HEK293 (cell line): ENCODE data around the gene UPB1.

Experiments
- CTCF ChIA-PET: fragments of 350-600 bp; formaldehyde crosslinking; extraction: SDS; loops from one replicate; lab custom pipeline; 2021; ENCODE audit warnings: antibody characterized with exemption; lab: Yijun Ruan, JAX
- POLR2A ChIA-PET: fragments of 300-600 bp; formaldehyde crosslinking; extraction: SDS; loops from one replicate; lab custom pipeline; 2020; ENCODE audit warnings: antibody characterized with exemption, inconsistent platforms; lab: Yijun Ruan, JAX
- H3K27ac ChIP-seq: fragments of 200-500 bp; sonication (Bioruptor generic); 2 replicates; pipeline ENCODE4 v1.5.1; 2014; ENCODE audit warnings: low read depth, low read length, control low read depth, inconsistent platforms; ENCODE audit errors: extremely low read depth
- H3K36me3 ChIP-seq, 2 experiments: fragments of 200-500 bp in 1 of 2; sonication (Bioruptor generic) in 1 of 2; 1 replicate in 1 of 2; 2 replicates in 1 of 2; pipeline ENCODE4 v1.5.1; 2014 to 2017; ENCODE audit warnings: inconsistent platforms in 2 of 2, low read length in 2 of 2; ENCODE audit not compliant: control insufficient read depth in 2 of 2, insufficient read depth in 1 of 2
- H3K4me1 ChIP-seq: fragments of 200-500 bp; sonication (Bioruptor generic); 2 replicates; pipeline ENCODE4 v1.5.1; 2014; ENCODE audit warnings: mild to moderate bottlenecking, low read length, inconsistent platforms; ENCODE audit not compliant: control insufficient read depth, insufficient read depth
- H3K4me3 ChIP-seq: 2 replicates; pipeline ENCODE4 v1.5.1; 2011; ENCODE audit warnings: low read depth, mild to moderate bottlenecking, control low read depth, low read length, moderate library complexity
- H3K9me3 ChIP-seq: fragments of 200-500 bp; sonication (Bioruptor generic); 2 replicates; pipeline ENCODE4 v1.5.1; 2014; ENCODE audit warnings: low read depth, low read length, inconsistent platforms; ENCODE audit not compliant: control insufficient read depth, insufficient read depth
- AEBP2 ChIP-seq: fragments of 450-650 bp; formaldehyde crosslinking; IDR thresholded peaks from 2 replicates; pipeline ENCODE4 v1.5.1; 2016; ENCODE audit warnings: missing biosample characterization, missing genetic modification characterization, borderline replicate concordance
- GLIS1 ChIP-seq: fragments of 450-650 bp; formaldehyde crosslinking; IDR thresholded peaks from 2 replicates; pipeline ENCODE4 v1.5.1; 2016; ENCODE audit warnings: missing biosample characterization, missing genetic modification characterization
- KLF17 ChIP-seq: fragments of 450-650 bp; formaldehyde crosslinking; IDR thresholded peaks from 2 replicates; pipeline ENCODE4 v1.5.1; 2016; ENCODE audit warnings: missing biosample characterization, missing genetic modification characterization
- SP7 ChIP-seq: fragments of 450-650 bp; formaldehyde crosslinking; IDR thresholded peaks from 2 replicates; pipeline ENCODE4 v1.5.1; 2016; ENCODE audit warnings: missing biosample characterization, missing genetic modification characterization
- YY2 ChIP-seq: fragments of 450-650 bp; formaldehyde crosslinking; IDR thresholded peaks from 2 replicates; pipeline ENCODE4 v1.5.1; 2016; ENCODE audit warnings: missing biosample characterization, missing genetic modification characterization
- ZFHX2 ChIP-seq: fragments of 450-650 bp; formaldehyde crosslinking; conservative IDR thresholded peaks from 2 replicates; pipeline ENCODE4 v1.5.1; 2016; ENCODE audit warnings: missing biosample characterization, missing genetic modification characterization
- ZIC2 ChIP-seq: fragments of 450-650 bp; formaldehyde crosslinking; IDR thresholded peaks from 2 replicates; pipeline ENCODE4 v1.5.1; 2016; ENCODE audit warnings: missing biosample characterization, missing genetic modification characterization
- ZNF121 ChIP-seq: fragments of 450-650 bp; formaldehyde crosslinking; IDR thresholded peaks from 2 replicates; pipeline ENCODE4 v1.5.1; 2016; ENCODE audit warnings: missing biosample characterization, missing genetic modification characterization
- ZNF2 ChIP-seq: fragments of 450-650 bp; formaldehyde crosslinking; IDR thresholded peaks from 2 replicates; pipeline ENCODE4 v1.5.1; 2016; ENCODE audit warnings: missing biosample characterization, missing genetic modification characterization
- ZNF292 ChIP-seq: fragments of 450-650 bp; formaldehyde crosslinking; IDR thresholded peaks from 2 replicates; pipeline ENCODE4 v1.5.1; 2016; ENCODE audit warnings: low read depth, missing biosample characterization, missing genetic modification characterization, borderline replicate concordance
- ZNF302 ChIP-seq: fragments of 450-650 bp; formaldehyde crosslinking; IDR thresholded peaks from 2 replicates; pipeline ENCODE4 v1.5.1; 2016; ENCODE audit warnings: missing biosample characterization, missing genetic modification characterization, low read depth
- ZNF335 ChIP-seq: fragments of 450-650 bp; formaldehyde crosslinking; conservative IDR thresholded peaks from 2 replicates; pipeline ENCODE4 v1.5.1; 2016; ENCODE audit warnings: missing biosample characterization, missing genetic modification characterization
- ZNF341 ChIP-seq: fragments of 450-650 bp; formaldehyde crosslinking; IDR thresholded peaks from 2 replicates; pipeline ENCODE4; 2016; ENCODE audit warnings: low read depth, missing biosample characterization, missing genetic modification characterization
- ZNF596 ChIP-seq: fragments of 450-650 bp; IDR thresholded peaks from 2 replicates; pipeline ENCODE4 v1.5.0; 2018; ENCODE audit warnings: missing biosample characterization, mild to moderate bottlenecking, missing genetic modification characterization, moderate library complexity
- ZNF660 ChIP-seq: fragments of 450-650 bp; IDR thresholded peaks from 2 replicates; pipeline ENCODE4 v1.5.1; 2018; ENCODE audit warnings: missing biosample characterization, mild to moderate bottlenecking, missing genetic modification characterization
- ZNF830 ChIP-seq: fragments of 450-650 bp; IDR thresholded peaks from 2 replicates; pipeline ENCODE4 v1.5.0; 2018; ENCODE audit warnings: missing biosample characterization, missing genetic modification characterization, low read depth, mild to moderate bottlenecking, moderate library complexity
- TF ChIP-seq, protein P1 (sequence below): fragments of 450-650 bp; formaldehyde crosslinking; IDR thresholded peaks from 2 replicates; pipeline ENCODE4 v1.5.1; 2016; ENCODE audit warnings: missing biosample characterization, missing genetic modification characterization
- TF ChIP-seq, protein P2 (sequence below): fragments of 450-650 bp; formaldehyde crosslinking; IDR thresholded peaks from 2 replicates; pipeline ENCODE4 v1.5.1; 2017; ENCODE audit warnings: missing biosample characterization, mild to moderate bottlenecking, missing genetic modification characterization, moderate library complexity
- TF ChIP-seq, protein P3 (sequence below): fragments of 450-650 bp; formaldehyde crosslinking; IDR thresholded peaks from 2 replicates; pipeline ENCODE4 v1.5.1; 2016; ENCODE audit warnings: missing biosample characterization, missing genetic modification characterization

UPB1 gene

DNA sequence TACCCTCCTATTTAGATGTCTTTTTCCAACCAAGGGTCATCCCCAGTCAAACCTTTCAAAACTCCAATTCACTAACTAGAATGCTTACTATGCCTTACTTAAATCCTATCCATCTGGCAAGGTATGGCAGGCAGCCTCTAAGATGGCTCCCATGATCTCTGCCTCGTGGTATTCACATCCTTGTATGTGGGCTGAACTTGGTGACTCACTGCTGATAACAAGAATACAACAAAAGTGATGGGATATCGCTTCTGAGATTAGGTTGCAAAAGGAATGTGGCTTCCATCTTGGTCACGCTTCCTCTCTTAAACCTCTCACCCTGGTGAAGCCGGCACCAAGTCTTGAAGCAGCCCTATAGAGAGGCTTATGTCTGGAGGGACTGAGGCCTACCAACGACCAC lies 29.6 kb upstream of the UPB1 start:
- Histone ChIP-seq H3K36me3 (no peaks in the 10 kb centered on the region), H3K4me3 (no peak overlapping the region), H3K27ac (no peak overlapping the region), H3K9me3 (no peaks in the 10 kb centered on the region), H3K4me1 (peaks cover 6% of the 10 kb centered on the region)
- peak; percentile 47; the same call in 1 of the 2 replicates for TF ChIP-seq YY2 (tag by site-specific recombination)
- no peak for TF ChIP-seq ZIC2 (tag by site-specific recombination)
- TF ChIP-seq ZNF292: no peak
- peak; percentile 39; the same call in 1 of the 2 replicates for TF ChIP-seq ZFHX2
- TF ChIP-seq ZNF302 (tag by site-specific recombination): no peak
- TF ChIP-seq ZNF335: peak; percentile 44; the same call in 1 of the 2 replicates
- POLR2A ChIA-PET: interaction anchor here (0.5 to 1.3 kb wide), 4 partner anchors 18 to 90 kb away, joined by 3 to 4 read pairs (median 4); partner anchors contain the start of gene SNRPD3
- CTCF ChIA-PET: interaction anchor here (0.9 kb wide), 1 partner anchor 43 kb away, joined by 6 read pairs; no protein-coding TSS in a partner anchor

- CTCF ChIA-PET: interaction anchor here (0.6 to 1.3 kb wide), 4 partner anchors 10 to 43 kb away, joined by 3 to 6 read pairs (median 4); no protein-coding TSS in a partner anchor
- peaks cover 6% of the 10 kb centered on the region for H3K4me1 ChIP-seq
- TF ChIP-seq ZNF121 (tag by site-specific recombination) (0 out of 2 replicates have a peak, but pooled peaks have one; percentile 44), ZNF830 (tag by site-specific recombination) (no peak), ZNF596 (tag by site-specific recombination) (no peak)
- TF ChIP-seq, protein P1, sequence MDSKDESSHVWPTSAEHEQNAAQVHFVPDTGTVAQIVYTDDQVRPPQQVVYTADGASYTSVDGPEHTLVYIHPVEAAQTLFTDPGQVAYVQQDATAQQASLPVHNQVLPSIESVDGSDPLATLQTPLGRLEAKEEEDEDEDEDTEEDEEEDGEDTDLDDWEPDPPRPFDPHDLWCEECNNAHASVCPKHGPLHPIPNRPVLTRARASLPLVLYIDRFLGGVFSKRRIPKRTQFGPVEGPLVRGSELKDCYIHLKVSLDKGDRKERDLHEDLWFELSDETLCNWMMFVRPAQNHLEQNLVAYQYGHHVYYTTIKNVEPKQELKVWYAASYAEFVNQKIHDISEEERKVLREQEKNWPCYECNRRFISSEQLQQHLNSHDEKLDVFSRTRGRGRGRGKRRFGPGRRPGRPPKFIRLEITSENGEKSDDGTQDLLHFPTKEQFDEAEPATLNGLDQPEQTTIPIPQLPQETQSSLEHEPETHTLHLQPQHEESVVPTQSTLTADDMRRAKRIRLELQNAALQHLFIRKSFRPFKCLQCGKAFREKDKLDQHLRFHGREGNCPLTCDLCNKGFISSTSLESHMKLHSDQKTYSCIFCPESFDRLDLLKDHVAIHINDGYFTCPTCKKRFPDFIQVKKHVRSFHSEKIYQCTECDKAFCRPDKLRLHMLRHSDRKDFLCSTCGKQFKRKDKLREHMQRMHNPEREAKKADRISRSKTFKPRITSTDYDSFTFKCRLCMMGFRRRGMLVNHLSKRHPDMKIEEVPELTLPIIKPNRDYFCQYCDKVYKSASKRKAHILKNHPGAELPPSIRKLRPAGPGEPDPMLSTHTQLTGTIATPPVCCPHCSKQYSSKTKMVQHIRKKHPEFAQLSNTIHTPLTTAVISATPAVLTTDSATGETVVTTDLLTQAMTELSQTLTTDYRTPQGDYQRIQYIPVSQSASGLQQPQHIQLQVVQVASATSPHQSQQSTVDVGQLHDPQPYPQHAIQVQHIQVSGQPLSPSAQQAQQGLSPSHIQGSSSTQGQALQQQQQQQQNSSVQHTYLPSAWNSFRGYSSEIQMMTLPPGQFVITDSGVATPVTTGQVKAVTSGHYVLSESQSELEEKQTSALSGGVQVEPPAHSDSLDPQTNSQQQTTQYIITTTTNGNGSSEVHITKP (tag by site-specific recombination): no peak
- TF ChIP-seq, all 188 proteins: peak for 1
- no peak overlapping the region for H3K27ac ChIP-seq
- H3K4me3 ChIP-seq: no peak overlapping the region
- H3K36me3 ChIP-seq: no peaks in the 10 kb centered on the region
- POLR2A ChIA-PET: interaction anchor here (0.5 to 1.3 kb wide), 4 partner anchors 18 to 201 kb away, joined by 3 to 4 read pairs (median 4); partner anchors contain the start of gene SNRPD3
- no peaks in the 10 kb centered on the region for H3K9me3 ChIP-seq
These were observed 29.2 kb upstream of the UPB1 start for GRCh38 chr22:24465975-24466374.

GRCh38 chr22:24466716-24467328 lies 28.3 kb upstream of the UPB1 start:
- H3K4me3 ChIP-seq: no peak overlapping the region
- TF ChIP-seq SP7 (tag by site-specific recombination) (no peak), ZNF2 (tag by site-specific recombination) (no peak), AEBP2 (tag by site-specific recombination) (no peak), ZIC2 (tag by site-specific recombination) (0 out of 2 replicates have a peak, but pooled peaks have one; percentile 22), ZNF341 (tag by site-specific recombination) (no peak), GLIS1 (tag by site-specific recombination) (peak; percentile 80), KLF17 (tag by site-specific recombination) (no peak), ZNF660 (tag by site-specific recombination) (0 out of 2 replicates have a peak, but pooled peaks have one; percentile 48)
- TF ChIP-seq, protein P2, sequence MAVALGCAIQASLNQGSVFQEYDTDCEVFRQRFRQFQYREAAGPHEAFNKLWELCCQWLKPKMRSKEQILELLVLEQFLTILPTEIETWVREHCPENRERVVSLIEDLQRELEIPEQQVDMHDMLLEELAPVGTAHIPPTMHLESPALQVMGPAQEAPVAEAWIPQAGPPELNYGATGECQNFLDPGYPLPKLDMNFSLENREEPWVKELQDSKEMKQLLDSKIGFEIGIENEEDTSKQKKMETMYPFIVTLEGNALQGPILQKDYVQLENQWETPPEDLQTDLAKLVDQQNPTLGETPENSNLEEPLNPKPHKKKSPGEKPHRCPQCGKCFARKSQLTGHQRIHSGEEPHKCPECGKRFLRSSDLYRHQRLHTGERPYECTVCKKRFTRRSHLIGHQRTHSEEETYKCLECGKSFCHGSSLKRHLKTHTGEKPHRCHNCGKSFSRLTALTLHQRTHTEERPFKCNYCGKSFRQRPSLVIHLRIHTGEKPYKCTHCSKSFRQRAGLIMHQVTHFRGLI (tag by site-specific recombination): no peak
- TF ChIP-seq, protein P3, sequence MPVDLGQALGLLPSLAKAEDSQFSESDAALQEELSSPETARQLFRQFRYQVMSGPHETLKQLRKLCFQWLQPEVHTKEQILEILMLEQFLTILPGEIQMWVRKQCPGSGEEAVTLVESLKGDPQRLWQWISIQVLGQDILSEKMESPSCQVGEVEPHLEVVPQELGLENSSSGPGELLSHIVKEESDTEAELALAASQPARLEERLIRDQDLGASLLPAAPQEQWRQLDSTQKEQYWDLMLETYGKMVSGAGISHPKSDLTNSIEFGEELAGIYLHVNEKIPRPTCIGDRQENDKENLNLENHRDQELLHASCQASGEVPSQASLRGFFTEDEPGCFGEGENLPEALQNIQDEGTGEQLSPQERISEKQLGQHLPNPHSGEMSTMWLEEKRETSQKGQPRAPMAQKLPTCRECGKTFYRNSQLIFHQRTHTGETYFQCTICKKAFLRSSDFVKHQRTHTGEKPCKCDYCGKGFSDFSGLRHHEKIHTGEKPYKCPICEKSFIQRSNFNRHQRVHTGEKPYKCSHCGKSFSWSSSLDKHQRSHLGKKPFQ (tag by site-specific recombination): no peak
- peak overlapping the region; percentile 18; the same call in 1 of the 2 replicates for H3K27ac ChIP-seq
- no peaks in the 10 kb centered on the region for H3K36me3 ChIP-seq
- POLR2A ChIA-PET: interaction anchor here (0.7 to 1.3 kb wide), 5 partner anchors 17 to 201 kb away, joined by 3 to 4 read pairs (median 3); partner anchors contain the start of gene SNRPD3
- CTCF ChIA-PET: interaction anchor here (0.6 to 1.3 kb wide), 3 partner anchors 11 to 28 kb away, joined by 3 to 4 read pairs (median 3); no protein-coding TSS in a partner anchor
- H3K4me1 ChIP-seq: peaks cover 6% of the 10 kb centered on the region
- H3K9me3 ChIP-seq: no peaks in the 10 kb centered on the region
